ENCODE measurements around the gene CD9. TPM values are rescaled to one million over a fixed set of nuclear protein-coding genes. Genes with fewer than 3 reads are reported as not detected.

CD9 gene
- total RNA-seq, 2 experiments from 2014 or later: 0.90 to 1.0 TPM

GRCh38 chr12:6234906-6235305 is 34.7 kb downstream of the CD9 start:
- POLR2A ChIA-PET: no interaction called here
- CTCF ChIA-PET: no interaction called here
- H3K4me1 Mint-ChIP-seq: peaks cover 12% of the 10 kb centered on the region

GRCh38 chr12:6235499-6235898 is 35.3 kb downstream of the CD9 start:
- Mint-ChIP-seq H3K4me1 (peaks cover 9% of the 10 kb centered on the region), H3K27ac (no peak overlapping the region), H3K9me3 (no peaks in the 10 kb centered on the region), H3K36me3 (ENCODE audit: low read depth) (no peaks in the 10 kb centered on the region), H3K4me3 (no peak overlapping the region), H3K27me3 (peaks cover 10% of the 10 kb centered on the region)
- CTCF ChIA-PET: no interaction called here
- POLR2A ChIA-PET: no interaction called here
- no peak for DNase-seq

More at GRCh38 chr12:6234906-6235305, 34.7 kb downstream of the CD9 start:
- Mint-ChIP-seq H3K27me3 (peaks cover 10% of the 10 kb centered on the region), H3K36me3 (ENCODE audit: low read depth) (no peaks in the 10 kb centered on the region), H3K9me3 (no peaks in the 10 kb centered on the region), H3K27ac (no peak overlapping the region), H3K4me3 (no peak overlapping the region)
- DNase-seq: no peak

- Mint-ChIP-seq H3K9me3 (no peaks in the 10 kb centered on the region), H3K36me3 (ENCODE audit: low read depth) (no peaks in the 10 kb centered on the region), H3K27ac (no peak overlapping the region), H3K4me1 (peaks cover 3% of the 10 kb centered on the region), H3K4me3 (no peak overlapping the region), H3K27me3 (peaks cover 10% of the 10 kb centered on the region)
- DNase-seq: no peak
- ChIA-PET POLR2A (no interaction called here), CTCF (no interaction called here)
These were observed 35.9 kb downstream of the CD9 start for GRCh38 chr12:6235906-6236640.

DNA sequence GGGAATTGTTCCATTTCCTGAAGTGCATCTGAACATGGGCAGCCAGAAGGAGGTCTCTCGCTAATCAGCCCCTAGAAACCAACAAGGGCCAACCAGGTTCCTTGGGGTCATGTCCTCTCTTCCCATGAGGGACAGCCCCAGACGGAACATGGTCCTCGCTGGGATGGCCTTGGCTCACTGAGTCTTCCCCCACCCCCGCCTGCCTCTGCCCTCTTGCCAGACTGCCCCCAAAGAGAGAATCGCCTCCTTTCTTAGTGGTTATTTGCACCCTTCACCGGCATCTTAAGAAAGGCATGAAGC is 36.4 kb downstream of the CD9 start:
- POLR2A ChIA-PET: no interaction called here
- Mint-ChIP-seq H3K27ac (no peak overlapping the region), H3K4me1 (peaks cover under 1% of the 10 kb centered on the region), H3K36me3 (ENCODE audit: low read depth) (no peaks in the 10 kb centered on the region), H3K9me3 (no peaks in the 10 kb centered on the region), H3K27me3 (peaks cover 10% of the 10 kb centered on the region), H3K4me3 (no peak overlapping the region)
- DNase-seq: no peak
- CTCF ChIA-PET: no interaction called here

DNA sequence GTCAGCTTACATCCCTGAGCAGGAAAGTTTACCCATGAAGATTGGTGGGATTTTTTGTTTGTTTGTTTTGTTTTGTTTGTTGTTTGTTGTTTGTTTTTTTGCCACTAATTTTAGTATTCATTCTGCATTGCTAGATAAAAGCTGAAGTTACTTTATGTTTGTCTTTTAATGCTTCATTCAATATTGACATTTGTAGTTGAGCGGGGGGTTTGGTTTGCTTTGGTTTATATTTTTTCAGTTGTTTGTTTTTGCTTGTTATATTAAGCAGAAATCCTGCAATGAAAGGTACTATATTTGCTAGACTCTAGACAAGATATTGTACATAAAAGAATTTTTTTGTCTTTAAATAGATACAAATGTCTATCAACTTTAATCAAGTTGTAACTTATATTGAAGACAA is 37.6 kb downstream of the CD9 start:
- ChIA-PET CTCF (no interaction called here), POLR2A (no interaction called here)
- Mint-ChIP-seq H3K27ac (no peak overlapping the region), H3K9me3 (no peaks in the 10 kb centered on the region), H3K27me3 (peaks cover 11% of the 10 kb centered on the region), H3K4me1 (no peaks in the 10 kb centered on the region), H3K4me3 (no peak overlapping the region), H3K36me3 (ENCODE audit: low read depth) (no peaks in the 10 kb centered on the region)
- no peak for DNase-seq

- no peaks in the 10 kb centered on the region for H3K9me3 Mint-ChIP-seq
- no peaks in the 10 kb centered on the region for H3K36me3 Mint-ChIP-seq (ENCODE audit: low read depth)
- H3K4me1 Mint-ChIP-seq: no peaks in the 10 kb centered on the region
- no peak for DNase-seq
- H3K4me3 Mint-ChIP-seq: no peak overlapping the region
- POLR2A ChIA-PET: no interaction called here
- H3K27ac Mint-ChIP-seq: no peak overlapping the region
- CTCF ChIA-PET: no interaction called here
- peaks cover 9% of the 10 kb centered on the region for H3K27me3 Mint-ChIP-seq
These were observed 38.7 kb downstream of the CD9 start for GRCh38 chr12:6238875-6239274.

DNA sequence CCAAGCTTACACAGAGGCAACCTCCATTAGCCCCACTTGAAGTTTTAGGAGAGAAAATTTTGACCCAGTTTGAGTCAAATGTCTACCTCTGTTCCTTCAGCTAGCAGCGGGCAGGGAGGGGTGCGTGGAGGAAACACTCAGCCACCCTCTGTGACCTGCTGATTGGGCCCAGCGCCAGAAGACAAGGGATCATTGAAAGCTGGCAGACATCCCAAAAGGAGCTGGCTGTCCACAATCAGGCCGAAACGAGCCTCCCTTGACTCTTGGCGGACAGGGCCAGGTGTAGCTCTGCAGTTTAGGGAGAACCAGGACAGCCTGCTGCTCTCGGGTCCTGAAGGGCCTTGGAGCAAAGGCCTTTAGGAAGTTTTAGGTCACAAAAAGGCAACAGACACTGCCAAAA is 41.3 kb downstream of the CD9 start:
- Mint-ChIP-seq H3K27ac (no peak overlapping the region), H3K9me3 (no peaks in the 10 kb centered on the region), H3K4me1 (no peaks in the 10 kb centered on the region), H3K4me3 (no peak overlapping the region), H3K27me3 (peaks cover 9% of the 10 kb centered on the region), H3K36me3 (ENCODE audit: low read depth) (no peaks in the 10 kb centered on the region)
- ChIA-PET POLR2A (no interaction called here), CTCF (interaction anchor here (0.7 to 0.8 kb wide), 2 partner anchors 37 to 46 kb away, joined by 3 read pairs; no protein-coding TSS in a partner anchor)
- no peak for DNase-seq

DNA sequence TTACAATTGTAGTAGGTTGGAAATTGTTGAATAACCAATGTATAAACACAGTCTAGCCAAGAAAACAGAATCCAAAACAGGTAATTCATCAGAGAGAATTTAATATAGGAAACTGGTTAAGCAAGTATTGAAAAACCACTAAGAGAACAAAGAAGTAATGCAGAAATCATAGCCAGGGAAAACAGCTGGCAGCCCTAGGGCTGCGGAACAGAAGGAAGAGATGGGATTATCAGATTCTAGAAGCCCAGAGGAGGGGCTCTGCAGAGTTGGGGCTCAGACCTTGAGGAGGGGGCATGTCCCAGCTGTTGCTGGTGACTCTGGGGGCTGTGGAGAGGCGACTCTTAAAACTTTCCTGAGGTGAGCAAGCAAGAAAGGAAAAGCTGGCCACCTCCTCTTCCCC is 49.4 kb downstream of the CD9 start:
- no peaks in the 10 kb centered on the region for H3K36me3 Mint-ChIP-seq (ENCODE audit: low read depth)
- POLR2A ChIA-PET: no interaction called here
- no peaks in the 10 kb centered on the region for H3K9me3 Mint-ChIP-seq
- CTCF ChIA-PET: interaction anchor here (1.4 kb wide), 1 partner anchor 29 kb away, joined by 3 read pairs; no protein-coding TSS in a partner anchor
- H3K4me1 Mint-ChIP-seq: no peaks in the 10 kb centered on the region
- peaks cover 8% of the 10 kb centered on the region for H3K27me3 Mint-ChIP-seq
- no peak overlapping the region for H3K4me3 Mint-ChIP-seq
- DNase-seq: no peak
- H3K27ac Mint-ChIP-seq: no peak overlapping the region

DNA sequence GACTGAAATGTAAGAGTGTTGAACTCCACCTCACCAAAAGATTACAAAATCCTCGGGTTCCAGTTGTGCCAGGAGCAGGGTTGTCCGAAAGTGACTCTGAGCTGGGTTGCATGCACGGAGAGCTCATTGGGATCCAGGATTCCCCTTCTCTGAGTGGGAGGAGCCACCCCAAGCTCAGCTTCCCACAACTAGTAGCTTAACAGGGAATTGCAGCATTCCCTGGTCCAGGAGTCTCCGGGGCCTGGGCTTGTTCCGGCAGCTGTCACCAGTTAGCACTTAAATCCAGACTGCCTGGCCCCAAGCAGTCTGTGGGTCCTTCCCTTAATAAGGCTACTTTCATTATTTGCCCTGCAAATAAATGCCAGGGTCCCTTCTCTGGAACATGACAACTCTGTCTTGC is 50.1 kb downstream of the CD9 start:
- no peak overlapping the region for H3K4me3 Mint-ChIP-seq
- no peak for DNase-seq
- H3K9me3 Mint-ChIP-seq: no peaks in the 10 kb centered on the region
- no peaks in the 10 kb centered on the region for H3K4me1 Mint-ChIP-seq
- ChIA-PET POLR2A (no interaction called here), CTCF (interaction anchor here (1.4 kb wide), 1 partner anchor 29 kb away, joined by 3 read pairs; no protein-coding TSS in a partner anchor)
- H3K27me3 Mint-ChIP-seq: peaks cover 8% of the 10 kb centered on the region
- H3K27ac Mint-ChIP-seq: no peak overlapping the region
- H3K36me3 Mint-ChIP-seq (ENCODE audit: low read depth): no peaks in the 10 kb centered on the region

DNA sequence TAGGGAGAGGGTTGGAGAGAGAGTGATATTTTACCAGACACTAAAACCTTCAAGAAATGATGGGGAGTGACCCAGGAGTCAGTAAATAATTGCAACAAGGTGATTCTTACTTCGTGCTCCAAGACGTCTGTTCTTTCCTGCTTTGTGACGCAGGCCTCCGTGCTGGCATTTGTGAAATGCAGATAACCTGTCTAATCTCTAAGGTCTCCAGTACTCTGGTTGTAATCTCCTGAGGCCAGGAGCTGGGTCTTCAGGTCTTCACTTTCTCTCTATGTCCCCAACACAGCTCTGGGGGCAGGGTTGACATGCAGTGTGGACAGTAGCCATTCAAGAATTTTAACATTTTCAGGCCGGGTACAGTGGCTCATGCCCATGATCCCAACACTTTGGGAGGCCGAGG is 53.1 kb downstream of the CD9 start:
- H3K4me1 Mint-ChIP-seq: no peaks in the 10 kb centered on the region
- no peak overlapping the region for H3K27ac Mint-ChIP-seq
- peaks cover 9% of the 10 kb centered on the region for H3K27me3 Mint-ChIP-seq
- H3K9me3 Mint-ChIP-seq: no peaks in the 10 kb centered on the region
- no peak for DNase-seq
- CTCF ChIA-PET: no interaction called here
- no peaks in the 10 kb centered on the region for H3K36me3 Mint-ChIP-seq (ENCODE audit: low read depth)
- POLR2A ChIA-PET: no interaction called here
- H3K4me3 Mint-ChIP-seq: no peak overlapping the region

DNA sequence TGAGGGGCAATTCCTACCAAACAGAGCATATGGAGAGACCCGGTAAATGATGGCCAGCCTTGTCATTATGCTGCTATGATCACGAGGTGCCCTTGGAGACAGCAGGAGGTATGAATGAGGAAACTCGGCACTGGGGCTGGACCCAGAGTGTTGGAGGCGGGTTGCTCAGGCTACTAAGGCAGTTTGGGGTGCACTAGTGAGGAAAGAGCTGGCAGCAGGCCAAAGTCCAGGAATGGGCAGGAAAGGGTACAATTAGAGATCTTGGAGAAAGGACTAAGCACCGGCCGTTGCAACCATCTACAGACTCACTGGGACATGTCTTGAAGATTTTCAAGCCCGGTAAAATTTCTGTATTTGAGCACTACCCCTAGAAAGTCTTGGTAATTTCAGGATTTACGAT is 54.3 kb downstream of the CD9 start:
- no peak for DNase-seq
- Mint-ChIP-seq H3K4me1 (no peaks in the 10 kb centered on the region), H3K4me3 (no peak overlapping the region), H3K27ac (no peak overlapping the region), H3K9me3 (no peaks in the 10 kb centered on the region), H3K27me3 (peaks cover 8% of the 10 kb centered on the region), H3K36me3 (ENCODE audit: low read depth) (no peaks in the 10 kb centered on the region)
- ChIA-PET CTCF (no interaction called here), POLR2A (no interaction called here)

DNA sequence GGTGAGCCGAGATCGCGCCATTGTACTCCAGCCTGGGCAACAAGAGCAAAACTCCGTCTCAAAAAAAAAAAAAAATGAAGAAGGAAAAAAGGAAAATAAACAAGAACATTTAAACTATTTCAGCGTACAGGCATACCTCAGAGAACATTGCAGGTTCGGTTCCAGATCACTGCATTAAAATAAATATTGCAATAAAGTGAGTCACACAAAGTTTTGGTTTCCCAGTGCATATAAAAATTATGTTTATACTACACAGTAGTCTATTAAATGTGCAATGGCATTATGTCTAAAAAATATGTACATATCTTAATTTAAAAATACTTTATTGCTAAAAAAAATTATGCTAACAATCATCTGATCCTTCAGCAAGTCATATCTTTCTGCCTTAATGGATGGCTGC is 56.8 kb downstream of the CD9 start:
- ChIA-PET CTCF (no interaction called here), POLR2A (no interaction called here)
- Mint-ChIP-seq H3K4me3 (no peak overlapping the region), H3K27me3 (peaks cover 6% of the 10 kb centered on the region), H3K27ac (no peak overlapping the region), H3K36me3 (ENCODE audit: low read depth) (no peaks in the 10 kb centered on the region), H3K4me1 (no peaks in the 10 kb centered on the region), H3K9me3 (no peaks in the 10 kb centered on the region)
- DNase-seq: no peak

GRCh38 chr12:6262211-6262610 is 62.0 kb downstream of the CD9 start:
- Mint-ChIP-seq H3K9me3 (no peaks in the 10 kb centered on the region), H3K4me1 (peaks cover 3% of the 10 kb centered on the region), H3K27ac (no peak overlapping the region), H3K27me3 (peaks cover 8% of the 10 kb centered on the region), H3K4me3 (no peak overlapping the region), H3K36me3 (ENCODE audit: low read depth) (no peaks in the 10 kb centered on the region)
- no peak for DNase-seq
- CTCF ChIA-PET: no interaction called here
- POLR2A ChIA-PET: no interaction called here

GRCh38 chr12:6262623-6263022 is 62.4 kb downstream of the CD9 start:
- Mint-ChIP-seq H3K36me3 (ENCODE audit: low read depth) (no peaks in the 10 kb centered on the region), H3K4me1 (peaks cover 5% of the 10 kb centered on the region), H3K27me3 (peaks cover 8% of the 10 kb centered on the region), H3K4me3 (no peak overlapping the region), H3K27ac (no peak overlapping the region), H3K9me3 (no peaks in the 10 kb centered on the region)
- ChIA-PET CTCF (no interaction called here), POLR2A (no interaction called here)
- DNase-seq: no peak

Measured in activated CD4-positive, alpha-beta memory T cell treated with anti-CD3 and anti-CD28 coated beads, Interleukin-2, amount 10 ng/mL, durations not matched to agents 7 days and 5 days (primary cell).